ENCODE results near the gene CPEB3.
"Not testable (repeated sequence)": the region's sequence is repeated elsewhere in the genome, so short reads cannot be mapped to it uniquely, and the experiment has no call there.

Gene CPEB3

GRCh38 chr10:92131275-92131820, 159.5 kb downstream of the CPEB3 start:
- no peak for DNase-seq

- DNase-seq: no peak
Measured at GRCh38 chr10:92130622-92131274, 160.1 kb downstream of the CPEB3 start.

- DNase-seq: no peak
Measured at GRCh38 chr10:92126100-92126650, 164.7 kb downstream of the CPEB3 start.

GRCh38 chr10:92125144-92125543, 165.7 kb downstream of the CPEB3 start:
- DNase-seq: no peak

- no peak for DNase-seq
Measured at GRCh38 chr10:92124616-92125143, 166.2 kb downstream of the CPEB3 start.

- DNase-seq: no peak
Measured at GRCh38 chr10:92124020-92124419, 166.9 kb downstream of the CPEB3 start.

- no peak for DNase-seq
Measured at GRCh38 chr10:92122941-92123450, 167.9 kb downstream of the CPEB3 start.

- DNase-seq: no peak
Measured at GRCh38 chr10:92121686-92122492, 169.0 kb downstream of the CPEB3 start.

GRCh38 chr10:92119340-92119739, 171.5 kb downstream of the CPEB3 start:
- no peak for DNase-seq

- not testable (repeated sequence) for DNase-seq
Measured at GRCh38 chr10:92114917-92115316, 176.0 kb downstream of the CPEB3 start.

GRCh38 chr10:92113911-92114600, 176.8 kb downstream of the CPEB3 start:
- no peak for DNase-seq

- DNase-seq: no peak
Measured at GRCh38 chr10:92112462-92112861, 178.4 kb downstream of the CPEB3 start.

GRCh38 chr10:92111336-92111939, 179.4 kb downstream of the CPEB3 start:
- no peak for DNase-seq

- no peak for DNase-seq
Measured at GRCh38 chr10:92110039-92110794, 180.7 kb downstream of the CPEB3 start.

- no peak for DNase-seq
Measured at GRCh38 chr10:92108747-92109146, 182.1 kb downstream of the CPEB3 start.

GRCh38 chr10:92108120-92108519, 182.8 kb downstream of the CPEB3 start:
- no peak for DNase-seq

- no peak for DNase-seq
Measured at GRCh38 chr10:92103376-92104090, 187.3 kb downstream of the CPEB3 start.

GRCh38 chr10:92102601-92103213, 188.2 kb downstream of the CPEB3 start:
- DNase-seq: no peak

- no peak for DNase-seq
Measured at GRCh38 chr10:92094960-92095359, 195.9 kb downstream of the CPEB3 start.

- DNase-seq: no peak
Measured at GRCh38 chr10:92091965-92092364, 198.9 kb downstream of the CPEB3 start.
